Colon (tissue), 2 donors: Measurements from ENCODE around the gene C2orf92.

Experiments used
- FAIRE-seq: peaks from 2 replicates; lab custom pipeline; 2012; peaks lifted over from hg19 to GRCh38; lab: Jason Lieb, UNC
- donor health status: control.
- donor health status: control.

The C2orf92 gene

DNA sequence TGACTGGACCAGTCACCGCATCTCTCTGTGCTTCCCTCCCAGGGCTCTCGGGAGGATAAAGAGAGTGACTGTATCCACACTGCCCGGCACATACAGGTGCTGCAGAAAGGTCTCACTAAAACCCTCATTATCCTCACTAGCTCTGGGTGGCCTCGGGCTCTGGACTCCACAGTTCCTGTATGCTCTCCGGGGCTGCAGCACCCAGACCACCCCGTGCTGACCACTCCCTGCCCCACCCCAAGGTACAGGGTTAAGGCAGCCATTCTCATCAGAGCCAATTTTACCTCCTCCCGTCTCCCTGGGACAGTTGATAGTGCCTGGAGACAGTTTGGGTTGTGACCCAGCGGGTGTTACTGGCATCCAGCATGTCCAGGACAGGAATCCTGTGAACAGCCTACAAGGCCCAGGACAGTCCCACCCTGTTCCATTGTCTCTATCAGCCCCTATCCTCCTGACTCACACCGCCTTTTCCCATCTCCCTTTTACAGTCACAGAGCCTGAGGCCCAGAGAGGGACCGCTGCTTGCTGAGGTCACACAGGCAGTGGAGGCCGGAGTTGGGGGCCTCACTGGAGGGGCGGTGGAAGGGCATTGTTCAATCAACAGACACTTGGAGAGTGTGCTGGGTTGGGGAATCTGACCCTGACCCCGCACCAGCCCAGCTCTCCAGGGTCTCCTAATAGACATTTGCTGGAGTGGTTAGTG is 45.6 kb downstream of the C2orf92 start:
- no peak for FAIRE-seq

DNA sequence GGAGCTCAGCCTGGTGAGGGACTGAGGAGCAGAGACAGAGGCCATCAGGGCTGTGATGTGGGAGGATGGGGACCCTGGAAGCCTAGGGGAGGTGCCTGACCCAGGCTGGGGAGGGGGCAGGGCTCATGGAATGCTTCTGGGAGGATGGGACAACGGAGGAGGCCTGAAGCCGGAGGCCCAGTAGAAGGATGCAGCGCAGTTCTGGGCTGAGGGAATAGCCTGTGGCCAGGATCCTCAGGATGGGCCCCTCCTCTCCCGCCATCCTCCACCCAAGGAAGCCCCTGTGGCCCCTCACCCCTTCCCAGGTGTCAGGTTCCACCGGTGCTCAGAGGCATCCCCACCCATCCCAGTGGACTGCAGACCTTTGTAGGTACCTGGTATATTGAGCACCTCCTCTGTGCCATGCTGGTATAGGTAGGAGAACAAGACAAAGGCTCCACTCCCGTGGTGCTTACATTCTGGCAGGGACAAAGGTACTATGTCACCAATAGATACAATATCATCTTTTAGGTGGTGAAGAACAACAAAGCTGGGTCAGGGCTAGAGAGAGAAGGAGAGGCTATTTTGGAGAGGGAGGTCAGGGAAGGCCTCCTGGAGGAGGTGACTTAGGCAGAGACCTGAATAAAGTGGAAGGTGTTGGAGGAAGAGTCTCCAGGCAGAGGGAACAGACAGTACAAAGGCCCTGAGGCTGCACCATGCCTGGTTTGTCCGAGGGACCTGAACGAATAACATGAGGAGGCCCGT is 46.6 kb downstream of the C2orf92 start:
- no peak for FAIRE-seq

- no peak for FAIRE-seq
Observed at GRCh38 chr2:97716695-97717612, 47.4 kb downstream of the C2orf92 start.

DNA sequence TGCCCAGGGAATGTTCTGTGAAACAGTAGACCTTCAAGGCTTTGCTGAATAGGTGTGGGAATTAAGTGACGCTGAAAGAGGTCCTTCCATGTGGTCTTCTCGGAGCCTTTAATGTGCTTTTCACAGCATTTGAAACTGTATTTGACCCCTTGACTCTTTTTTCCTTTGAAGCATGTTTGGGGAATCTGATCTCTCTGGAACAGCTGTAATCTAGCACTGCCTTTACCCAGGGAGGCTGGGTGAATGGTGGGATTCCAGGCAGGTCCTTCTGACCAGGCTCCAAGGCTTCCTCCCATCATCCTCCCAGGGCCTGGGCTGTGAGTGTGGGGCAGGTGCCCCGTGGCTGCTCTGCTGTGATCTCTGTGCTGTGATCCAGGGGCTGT is 48.1 kb downstream of the C2orf92 start:
- no peak for FAIRE-seq

GRCh38 chr2:97718051-97718882 is 48.8 kb downstream of the C2orf92 start:
- no peak for FAIRE-seq

DNA sequence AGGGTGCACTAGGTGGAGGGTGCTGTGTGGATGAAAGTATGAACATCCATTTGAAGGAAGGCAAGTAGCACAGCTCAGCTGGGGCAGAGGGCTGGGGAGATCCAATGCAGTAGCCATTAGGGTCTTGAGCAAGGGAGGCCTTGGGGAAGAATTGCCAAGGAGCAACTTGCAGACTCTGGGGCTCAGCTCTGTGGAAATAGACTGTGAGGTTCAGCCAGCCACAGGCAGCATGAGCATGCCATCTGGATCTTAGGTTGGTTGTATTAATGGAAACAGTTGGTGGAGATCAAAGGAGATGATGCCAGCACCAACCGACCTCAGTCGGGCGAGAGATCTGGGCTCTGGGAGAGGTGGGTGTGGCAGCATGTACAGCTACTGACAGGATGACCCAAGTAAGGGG is 49.4 kb downstream of the C2orf92 start:
- no peak for FAIRE-seq

DNA sequence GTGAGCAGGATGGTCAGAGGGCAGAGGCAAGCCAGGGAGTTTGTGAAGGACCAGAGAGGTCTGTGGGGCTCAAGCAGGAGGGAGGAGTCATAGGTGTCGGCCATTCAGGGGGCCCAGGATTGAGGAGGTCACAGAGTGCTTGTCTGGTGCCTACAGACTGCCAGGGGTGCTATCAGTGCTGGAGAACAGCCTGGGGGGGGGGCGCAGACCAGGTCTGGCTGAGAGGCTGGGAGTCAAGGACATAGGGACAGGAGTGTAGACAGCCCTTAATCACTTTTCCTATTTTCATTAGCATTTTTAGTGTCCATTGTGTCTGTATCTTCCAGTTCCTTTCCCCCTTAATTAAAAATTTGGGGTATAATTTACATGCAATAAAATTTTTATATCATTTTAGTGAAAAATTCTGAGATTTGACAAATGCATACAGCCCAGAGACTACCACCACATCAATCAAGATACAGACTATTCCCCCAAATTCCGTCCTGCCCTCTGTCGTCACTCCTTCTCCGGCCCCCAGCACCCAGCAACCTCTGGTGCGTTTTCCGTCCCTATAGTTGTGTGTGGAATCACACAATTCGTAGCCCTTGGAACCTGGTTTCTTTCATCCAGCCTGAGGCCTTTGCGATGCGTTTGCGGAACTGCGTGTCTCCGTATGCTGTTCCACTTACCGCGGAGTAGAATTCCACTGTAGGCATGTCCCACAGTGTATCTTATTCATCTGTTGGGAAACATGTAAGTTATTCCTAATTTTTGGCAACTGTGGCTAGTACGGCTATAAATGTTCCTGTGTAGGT is 50.0 kb downstream of the C2orf92 start:
- no peak for FAIRE-seq

GRCh38 chr2:97720746-97721145 is 51.2 kb downstream of the C2orf92 start:
- FAIRE-seq: no peak

- no peak for FAIRE-seq
Observed at GRCh38 chr2:97722227-97722626, 52.7 kb downstream of the C2orf92 start.

- no peak for FAIRE-seq
Observed at GRCh38 chr2:97723156-97724072, 53.9 kb downstream of the C2orf92 start.

- no peak for FAIRE-seq
Observed at GRCh38 chr2:97724073-97724410, 54.5 kb downstream of the C2orf92 start.

DNA sequence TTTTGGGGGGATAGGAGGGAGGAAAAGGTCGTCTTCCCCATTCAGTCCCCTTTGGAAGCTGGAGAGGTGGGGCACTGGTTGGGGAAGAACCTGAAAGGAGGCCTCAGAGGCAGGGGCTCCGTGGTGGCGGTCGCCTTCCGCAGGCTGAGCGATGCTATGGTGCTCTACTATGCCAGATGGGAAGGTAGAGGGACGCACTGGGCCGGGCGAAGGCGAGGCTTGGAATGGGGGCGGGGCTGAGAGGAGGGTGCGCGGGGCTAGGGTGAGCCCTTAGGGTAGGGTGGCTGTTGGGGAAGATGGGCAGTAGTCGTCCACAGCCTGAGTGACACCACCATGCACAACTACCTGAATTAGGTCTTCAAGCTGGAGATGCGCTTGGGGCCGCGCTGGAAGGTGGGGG is 55.0 kb downstream of the C2orf92 start:
- FAIRE-seq: no peak

- FAIRE-seq: no peak
Observed at GRCh38 chr2:97724946-97725688, 55.6 kb downstream of the C2orf92 start.

- no peak for FAIRE-seq
Observed at GRCh38 chr2:97726261-97727064, 57.0 kb downstream of the C2orf92 start.

DNA sequence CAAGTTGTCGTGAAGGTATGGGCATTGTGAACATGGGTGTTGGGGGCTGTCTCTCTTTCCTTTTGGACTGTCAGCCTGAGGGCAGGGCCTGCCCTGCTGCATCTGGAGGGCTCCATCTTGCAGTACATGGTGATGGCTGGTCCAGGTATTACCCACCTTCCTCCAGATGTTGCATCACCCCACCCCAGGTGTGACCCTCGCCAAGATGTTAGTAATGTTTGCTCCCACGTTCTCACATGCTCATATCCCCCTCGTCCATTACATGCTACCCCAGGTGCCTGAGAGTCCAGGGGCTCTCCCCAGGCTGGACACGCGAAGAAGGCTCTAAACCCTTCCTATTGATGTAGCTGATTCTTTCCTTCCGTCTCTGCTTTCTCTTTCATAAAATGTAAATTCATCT is 57.8 kb downstream of the C2orf92 start:
- no peak for FAIRE-seq

DNA sequence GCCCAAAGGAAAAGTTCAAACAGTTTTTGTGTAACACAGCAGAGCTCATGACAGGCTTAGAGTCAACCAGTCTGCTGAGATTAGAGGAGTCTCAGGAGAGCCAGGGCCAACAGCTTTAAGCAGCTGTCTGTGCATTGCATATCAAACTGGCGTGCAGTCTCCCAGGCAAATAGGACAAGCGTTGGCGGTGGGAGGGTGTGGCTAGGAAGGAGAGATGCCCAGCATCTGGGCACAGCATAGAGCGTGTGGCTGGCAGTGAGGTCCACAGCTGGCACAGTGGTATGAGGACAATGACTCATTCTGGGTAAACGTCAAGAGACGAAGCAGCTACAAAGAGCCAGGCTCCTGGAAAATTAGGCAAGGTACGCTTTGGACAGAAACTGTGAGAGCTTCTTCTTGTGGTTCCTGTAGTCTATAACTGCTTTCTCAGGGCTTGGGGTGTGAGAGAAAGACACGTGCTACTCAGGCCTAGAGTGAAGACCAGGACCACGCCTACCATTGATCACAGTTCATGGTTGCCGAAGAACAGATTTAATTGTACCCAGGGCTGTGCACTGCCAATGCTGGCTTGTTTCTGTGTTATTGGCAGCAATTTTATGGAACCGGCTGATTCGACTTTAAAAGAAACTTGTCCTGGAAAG is 58.7 kb downstream of the C2orf92 start:
- FAIRE-seq: no peak

DNA sequence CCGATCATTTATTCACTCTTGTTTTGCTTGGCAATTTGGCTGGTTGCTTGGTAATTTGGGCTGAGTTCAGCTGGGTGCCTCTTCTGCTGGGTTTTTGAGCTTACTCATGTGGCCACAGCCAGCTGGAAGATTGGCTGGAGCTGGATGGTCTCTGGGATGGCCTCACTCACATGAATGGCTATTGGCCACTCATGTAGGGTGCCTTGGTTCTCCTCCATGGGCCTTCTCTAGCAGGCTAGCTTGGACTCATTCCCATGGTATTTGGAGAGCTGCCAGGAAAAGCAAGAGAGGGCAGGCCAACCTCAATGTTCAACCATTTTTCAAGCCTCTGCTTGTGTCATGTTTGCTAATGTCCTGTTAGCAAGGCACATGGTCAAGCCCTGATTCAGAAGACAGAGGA is 60.7 kb downstream of the C2orf92 start:
- no peak for FAIRE-seq
